Keratinocyte (primary cell): ENCODE measurements around the gene LIN28B. TPM values are rescaled to one million over a fixed set of nuclear protein-coding genes. Genes with fewer than 3 reads are reported as not detected.

Experiments used
- DNase-seq: peaks from one replicate; pipeline ENCODE4 v3.0.0-alpha.2; 2011; ENCODE audit warnings: low read depth, missing footprints, low spot score
- FAIRE-seq: peaks from 2 replicates; lab custom pipeline; 2011; peaks lifted over from hg19 to GRCh38; lab: Jason Lieb, UNC
- H2AFZ ChIP-seq: 2 replicates; pipeline ENCODE4 v1.6.0; 2012; ENCODE audit warnings: low read length, control low read depth, inconsistent platforms; ENCODE audit not compliant: control insufficient read depth
- H3K27ac ChIP-seq: 2 replicates; pipeline ENCODE4 v1.5.1; 2011; ENCODE audit warnings: low read length; ENCODE audit not compliant: control insufficient read depth, insufficient read depth
- H3K27me3 ChIP-seq: 3 replicates; pipeline ENCODE4 v1.6.0; 2011; ENCODE audit warnings: low read length; ENCODE audit not compliant: control insufficient read depth, insufficient read depth; ENCODE audit errors: extremely low read depth
- H3K36me3 ChIP-seq, 2 experiments: 2 replicates in 1 of 2; 3 replicates in 1 of 2; pipeline ENCODE4 v1.5.1; 2011; ENCODE audit warnings: low read length in 2 of 2, mild to moderate bottlenecking in 1 of 2; ENCODE audit not compliant: control insufficient read depth in 2 of 2, insufficient read depth in 2 of 2; ENCODE audit errors: extremely low read depth in 1 of 2
- H3K4me1 ChIP-seq: 3 replicates; pipeline ENCODE4 v1.5.1; 2011; ENCODE audit warnings: low read length; ENCODE audit not compliant: control insufficient read depth, insufficient read depth; ENCODE audit errors: extremely low read depth
- H3K4me2 ChIP-seq: 3 replicates; pipeline ENCODE4 v1.6.0; 2011; ENCODE audit warnings: low read depth, low read length; ENCODE audit not compliant: control insufficient read depth, insufficient read depth; ENCODE audit errors: extremely low read depth
- H3K4me3 ChIP-seq, 3 experiments: fragments of 200-600 bp in 1 of 3; sonication (generic) in 1 of 3; 2 replicates in 2 of 3; 3 replicates in 1 of 3; pipeline ENCODE4 v1.5.1; 2011 to 2016; ENCODE audit warnings: low read length in 3 of 3, mild to moderate bottlenecking in 3 of 3, control low read depth in 2 of 3, inconsistent platforms in 1 of 3, low read depth in 1 of 3, mixed read lengths in 1 of 3, mixed run types in 1 of 3, moderate library complexity in 1 of 3; ENCODE audit not compliant: control insufficient read depth in 2 of 3, insufficient read depth in 2 of 3; ENCODE audit errors: extremely low read depth in 1 of 3
- H3K79me2 ChIP-seq: 2 replicates; pipeline ENCODE4 v1.6.0; 2012; ENCODE audit warnings: low read length; ENCODE audit not compliant: control insufficient read depth, insufficient read depth
- H3K9ac ChIP-seq: 3 replicates; pipeline ENCODE4 v1.6.0; 2011; ENCODE audit warnings: low read length; ENCODE audit not compliant: control insufficient read depth, insufficient read depth; ENCODE audit errors: extremely low read depth
- H3K9me1 ChIP-seq: 3 replicates; pipeline ENCODE4 v1.6.0; 2011; ENCODE audit warnings: low read length; ENCODE audit not compliant: control insufficient read depth, insufficient read depth; ENCODE audit errors: extremely low read depth
- H3K9me3 ChIP-seq: 2 replicates; pipeline ENCODE4 v1.5.1; 2012; ENCODE audit warnings: low read depth, low read length; ENCODE audit not compliant: control insufficient read depth
- H4K20me1 ChIP-seq: 3 replicates; pipeline ENCODE4 v1.6.0; 2011; ENCODE audit warnings: low read length; ENCODE audit not compliant: control insufficient read depth, insufficient read depth; ENCODE audit errors: extremely low read depth
- EZH2 ChIP-seq: IDR thresholded peaks from one replicate; pipeline ENCODE4 v1.6.1; 2012; ENCODE audit warnings: inconsistent platforms, mild to moderate bottlenecking, low read length, moderate library complexity
- dilution Hi-C: fragments of 300-500 bp; cut with MboI; formaldehyde crosslinking; loops from one replicate; pipeline ENCODE4 v1.7.0; 2020; ENCODE audit warnings: low sequenced_read_pairs; ENCODE audit not compliant: extremely low pct_ligation_motif_present
- polyA plus RNA-seq, 5 experiments: library from polyadenylated mRNA; depleted of rRNA in 3 of 5; stranded (reverse) in 3 of 5; stranded (forward) in 1 of 5; unstranded in 1 of 5; fragments of >200 nt; gene quantifications; 1 replicate in 1 of 5; 2 replicates in 3 of 5; 3 replicates in 1 of 5; pipeline versions ENCODE4 v1.2.1 to v1.2.3, GENCODE V29; 2011 to 2012; ENCODE audit warnings: missing spikeins in 2 of 5, low read depth in 1 of 5, low replicate concordance in 1 of 5
- TF ChIP-seq, protein P1 (sequence below), 3 experiments: IDR thresholded peaks in 1 of 3; conservative IDR thresholded peaks in 1 of 3; optimal IDR thresholded peaks in 1 of 3; 2 replicates in 2 of 3; 3 replicates in 1 of 3; pipeline versions ENCODE3 to v1.5.1; 2011; ENCODE audit warnings: low read length in 3 of 3, mild to moderate bottlenecking in 3 of 3, moderate library complexity in 2 of 3, control low read depth in 1 of 3, inconsistent platforms in 1 of 3; ENCODE audit not compliant: insufficient read depth in 2 of 3; ENCODE audit errors: extremely low read depth in 1 of 3

LIN28B gene
- polyA plus RNA-seq, 1 donor (not counting 4 experiments of a cell fraction or from before 2014, with no cell fraction given), result not detected

DNA sequence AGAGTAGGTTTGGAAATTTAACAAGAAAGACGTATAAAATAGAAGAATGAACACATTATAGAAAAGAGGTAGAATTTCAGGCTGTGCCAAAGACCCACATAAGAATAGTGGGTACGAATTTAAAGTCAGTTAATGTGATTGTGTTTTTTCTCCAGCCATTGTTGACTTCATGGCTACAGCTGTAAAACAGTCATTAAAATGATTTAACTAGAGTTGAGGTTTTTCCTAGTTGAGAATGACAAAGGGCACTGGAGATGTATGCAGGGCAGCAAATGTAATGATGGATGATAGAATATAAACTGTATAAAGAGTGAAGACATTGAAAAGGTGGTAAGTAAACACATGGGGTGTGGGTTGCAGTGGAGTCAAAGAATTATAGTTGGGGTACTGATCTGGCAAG is 72.7 kb downstream of the LIN28B start:
- Histone ChIP-seq H3K27me3 (no peaks in the 10 kb centered on the region), H4K20me1 (no peaks in the 10 kb centered on the region), H3K9ac (no peak overlapping the region), H3K9me3 (no peaks in the 10 kb centered on the region), H3K36me3 (no peaks in the 10 kb centered on the region), H3K4me2 (no peak overlapping the region), H2AFZ (no peak overlapping the region), H3K4me3 (no peak overlapping the region), H3K4me1 (no peaks in the 10 kb centered on the region), H3K79me2 (no peaks in the 10 kb centered on the region), H3K27ac (no peak overlapping the region), H3K9me1 (no peaks in the 10 kb centered on the region)
- dilution Hi-C loops, result no loop called here
- FAIRE-seq (no peak), DNase-seq (no peak)
- TF ChIP-seq, protein P1, sequence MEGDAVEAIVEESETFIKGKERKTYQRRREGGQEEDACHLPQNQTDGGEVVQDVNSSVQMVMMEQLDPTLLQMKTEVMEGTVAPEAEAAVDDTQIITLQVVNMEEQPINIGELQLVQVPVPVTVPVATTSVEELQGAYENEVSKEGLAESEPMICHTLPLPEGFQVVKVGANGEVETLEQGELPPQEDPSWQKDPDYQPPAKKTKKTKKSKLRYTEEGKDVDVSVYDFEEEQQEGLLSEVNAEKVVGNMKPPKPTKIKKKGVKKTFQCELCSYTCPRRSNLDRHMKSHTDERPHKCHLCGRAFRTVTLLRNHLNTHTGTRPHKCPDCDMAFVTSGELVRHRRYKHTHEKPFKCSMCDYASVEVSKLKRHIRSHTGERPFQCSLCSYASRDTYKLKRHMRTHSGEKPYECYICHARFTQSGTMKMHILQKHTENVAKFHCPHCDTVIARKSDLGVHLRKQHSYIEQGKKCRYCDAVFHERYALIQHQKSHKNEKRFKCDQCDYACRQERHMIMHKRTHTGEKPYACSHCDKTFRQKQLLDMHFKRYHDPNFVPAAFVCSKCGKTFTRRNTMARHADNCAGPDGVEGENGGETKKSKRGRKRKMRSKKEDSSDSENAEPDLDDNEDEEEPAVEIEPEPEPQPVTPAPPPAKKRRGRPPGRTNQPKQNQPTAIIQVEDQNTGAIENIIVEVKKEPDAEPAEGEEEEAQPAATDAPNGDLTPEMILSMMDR (optimal IDR thresholded peaks at IDR 0.05 in 1 of 3, IDR thresholded peaks at IDR 0.05 in 1 of 3, conservative IDR thresholded peaks at IDR 0.05 in 1 of 3; ENCODE audit: extremely low read depth in 1 of 3, insufficient read depth in 2 of 3, low read length in 3 of 3), result no peak
- TF ChIP-seq EZH2, result no peak

DNA sequence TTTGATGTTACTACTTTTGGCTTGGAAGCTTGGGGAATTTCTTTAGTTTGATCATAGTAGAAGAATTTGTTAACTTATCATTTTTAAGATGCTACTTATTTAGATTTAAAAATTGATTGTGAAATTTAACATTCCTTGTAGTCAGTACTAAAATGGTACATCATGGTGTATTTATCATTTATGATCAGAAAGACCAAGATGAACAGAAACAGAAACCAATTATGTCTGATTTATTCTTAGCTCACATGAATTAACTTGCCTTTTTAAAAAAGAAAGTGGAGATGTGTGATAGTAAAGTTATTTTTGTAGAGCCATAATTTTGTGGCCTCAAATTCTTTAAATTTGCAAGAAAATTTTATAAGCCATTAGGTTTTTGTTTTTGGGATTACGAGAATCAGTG is 77.6 kb downstream of the LIN28B start:
- no peaks in the 10 kb centered on the region for H3K9me3 ChIP-seq
- TF ChIP-seq, protein P1 (optimal IDR thresholded peaks at IDR 0.05 in 1 of 3, IDR thresholded peaks at IDR 0.05 in 1 of 3, conservative IDR thresholded peaks at IDR 0.05 in 1 of 3; ENCODE audit: extremely low read depth in 1 of 3, insufficient read depth in 2 of 3, low read length in 3 of 3), result no peak
- TF ChIP-seq EZH2, result no peak
- DNase-seq (no peak), FAIRE-seq (no peak)
- H3K27ac ChIP-seq, result no peak overlapping the region
- no peaks in the 10 kb centered on the region for H4K20me1 ChIP-seq
- H3K79me2 ChIP-seq, result no peaks in the 10 kb centered on the region
- no peak overlapping the region for H3K4me2 ChIP-seq
- H2AFZ ChIP-seq, result no peak overlapping the region
- H3K27me3 ChIP-seq, result no peaks in the 10 kb centered on the region
- H3K9me1 ChIP-seq, result no peaks in the 10 kb centered on the region
- H3K9ac ChIP-seq, result no peak overlapping the region
- H3K4me1 ChIP-seq, result no peaks in the 10 kb centered on the region
- dilution Hi-C loops, result no loop called here
- no peaks in the 10 kb centered on the region for H3K36me3 ChIP-seq
- no peak overlapping the region for H3K4me3 ChIP-seq
